Hepatocyte (in vitro differentiated cells): Measurements from ENCODE around the gene USP32. TPM values are rescaled to one million over a fixed set of nuclear protein-coding genes. Genes with fewer than 3 reads are reported as not detected.
"Not testable (repeated sequence)": the region's sequence is repeated elsewhere in the genome, so short reads cannot be mapped to it uniquely, and the experiment has no call there.

ENCODE experiments used
- DNase-seq: peaks from one replicate; pipeline ENCODE4 v3.0.0-alpha.2; 2016; ENCODE audit warnings: low spot score
- H2AFZ ChIP-seq: fragments of 200-600 bp; sonication (generic); 2 replicates; pipeline ENCODE4 v1.6.0; 2016; ENCODE audit warnings: antibody characterized with exemption, mild to moderate bottlenecking
- H3K27ac ChIP-seq: fragments of 200-600 bp; sonication (generic); 2 replicates; pipeline ENCODE4 v1.5.1; 2016; ENCODE audit warnings: mild to moderate bottlenecking
- H3K27me3 ChIP-seq: fragments of 200-600 bp; sonication (generic); 2 replicates; pipeline ENCODE4 v1.6.1; 2016
- H3K36me3 ChIP-seq: fragments of 200-600 bp; sonication (generic); replicated peaks from 2 replicates; pipeline ENCODE4 v1.5.1; 2016; ENCODE audit warnings: low read depth; ENCODE audit not compliant: insufficient read depth
- H3K4me1 ChIP-seq: fragments of 200-600 bp; sonication (generic); 2 replicates; pipeline ENCODE4 v1.5.1; 2016; ENCODE audit warnings: mild to moderate bottlenecking, moderate library complexity; ENCODE audit not compliant: insufficient read depth
- H3K4me2 ChIP-seq: fragments of 200-600 bp; sonication (generic); 2 replicates; pipeline ENCODE4 v1.6.0; 2016
- H3K4me3 ChIP-seq: fragments of 200-600 bp; sonication (generic); 2 replicates; pipeline ENCODE4 v1.5.1; 2016; ENCODE audit warnings: mild to moderate bottlenecking
- H3K79me2 ChIP-seq: fragments of 200-600 bp; sonication (generic); 2 replicates; pipeline ENCODE4 v1.6.0; 2017; ENCODE audit warnings: mild to moderate bottlenecking
- H3K9me2 ChIP-seq: fragments of 200-600 bp; sonication (generic); replicated peaks from 2 replicates; pipeline ENCODE4 v1.6.0; 2017; ENCODE audit warnings: mild to moderate bottlenecking; ENCODE audit not compliant: insufficient read depth
- H3K9me3 ChIP-seq: fragments of 200-600 bp; sonication (generic); 2 replicates; pipeline ENCODE4 v1.5.1; 2016; ENCODE audit warnings: low read depth, mild to moderate bottlenecking
- H4K20me1 ChIP-seq: fragments of 200-600 bp; sonication (generic); 2 replicates; pipeline ENCODE4 v1.6.0; 2016; ENCODE audit warnings: mild to moderate bottlenecking; ENCODE audit not compliant: insufficient read depth, poor library complexity, severe bottlenecking
- EZH2 ChIP-seq: fragments of 200-600 bp; sonication (generic); IDR thresholded peaks from 2 replicates; pipeline ENCODE4 v1.6.1; 2016; ENCODE audit warnings: antibody characterized with exemption, mild to moderate bottlenecking, borderline replicate concordance
- EZH2phosphoT487 ChIP-seq: fragments of 200-600 bp; sonication (generic); IDR thresholded peaks from one replicate; pipeline ENCODE4 v1.6.1; 2018; ENCODE audit warnings: antibody characterized with exemption, mild to moderate bottlenecking, low read depth, moderate library complexity; ENCODE audit not compliant: unreplicated experiment, severe bottlenecking
- WGBS: methylation state at CpG from one replicate; pipeline ENCODE4 v1.1.6; 2016; ENCODE audit warnings: low lambda C conversion rate; ENCODE audit errors: missing lambda C conversion rate; 5-methylcytosine and 5-hydroxymethylcytosine counted together
- polyA plus RNA-seq: library from polyadenylated mRNA; unstranded; fragments of >200 nt; fragmentation: Nextera tagmentation; extraction: Ambion mirVana; gene quantifications from 2 replicates; pipeline ENCODE4 v1.2.1, GENCODE V29; 2016
- total RNA-seq: library from RNA; depleted of rRNA; stranded (reverse); fragments of >200 nt; gene quantifications from 2 replicates; pipeline ENCODE4 v1.2.3, GENCODE V29; 2014
- TF ChIP-seq, protein P1 (sequence below): fragments of 200-600 bp; sonication (generic); IDR thresholded peaks from 2 replicates; pipeline ENCODE4 v1.5.1; 2016; ENCODE audit warnings: antibody characterized with exemption, mild to moderate bottlenecking; ENCODE audit not compliant: poor library complexity

The USP32 gene
- total and polyA plus RNA-seq, 2 experiments from 2014 or later, result 15.3 to 37.0 TPM

DNA sequence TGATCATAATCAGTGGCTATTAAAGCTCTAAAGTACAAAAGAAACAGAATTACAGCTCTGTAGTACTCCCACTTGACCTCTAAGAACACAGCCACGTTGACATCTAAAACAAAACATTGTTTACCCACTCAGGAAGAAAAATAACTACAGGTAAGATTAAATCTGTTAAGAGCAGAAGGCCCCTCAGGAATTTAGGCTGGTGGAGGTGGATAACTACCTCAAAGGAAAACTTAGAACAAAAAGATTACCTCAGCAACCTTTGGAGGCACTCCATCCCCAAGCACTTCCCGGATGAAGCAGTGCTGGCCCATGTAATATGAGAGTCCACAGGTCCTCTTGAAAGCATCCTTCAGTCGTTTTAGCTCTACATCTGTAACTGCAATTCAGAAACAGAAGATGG lies 46.7 kb downstream of the USP32 start:
- H3K9me2 ChIP-seq, result no peaks in the 10 kb centered on the region
- H3K4me1 ChIP-seq, result no peaks in the 10 kb centered on the region
- H2AFZ ChIP-seq, result no peak overlapping the region
- no peaks in the 10 kb centered on the region for H3K9me3 ChIP-seq
- WGBS, result 34% methylated on average over 3 of the region's 3 CpGs
- H3K4me3 ChIP-seq, result no peak overlapping the region
- H4K20me1 ChIP-seq, result no peaks in the 10 kb centered on the region
- H3K36me3 ChIP-seq, result no peaks in the 10 kb centered on the region
- H3K27me3 ChIP-seq, result no peaks in the 10 kb centered on the region
- peaks cover 36% of the 10 kb centered on the region for H3K79me2 ChIP-seq
- no peak for TF ChIP-seq EZH2phosphoT487
- TF ChIP-seq, protein P1, sequence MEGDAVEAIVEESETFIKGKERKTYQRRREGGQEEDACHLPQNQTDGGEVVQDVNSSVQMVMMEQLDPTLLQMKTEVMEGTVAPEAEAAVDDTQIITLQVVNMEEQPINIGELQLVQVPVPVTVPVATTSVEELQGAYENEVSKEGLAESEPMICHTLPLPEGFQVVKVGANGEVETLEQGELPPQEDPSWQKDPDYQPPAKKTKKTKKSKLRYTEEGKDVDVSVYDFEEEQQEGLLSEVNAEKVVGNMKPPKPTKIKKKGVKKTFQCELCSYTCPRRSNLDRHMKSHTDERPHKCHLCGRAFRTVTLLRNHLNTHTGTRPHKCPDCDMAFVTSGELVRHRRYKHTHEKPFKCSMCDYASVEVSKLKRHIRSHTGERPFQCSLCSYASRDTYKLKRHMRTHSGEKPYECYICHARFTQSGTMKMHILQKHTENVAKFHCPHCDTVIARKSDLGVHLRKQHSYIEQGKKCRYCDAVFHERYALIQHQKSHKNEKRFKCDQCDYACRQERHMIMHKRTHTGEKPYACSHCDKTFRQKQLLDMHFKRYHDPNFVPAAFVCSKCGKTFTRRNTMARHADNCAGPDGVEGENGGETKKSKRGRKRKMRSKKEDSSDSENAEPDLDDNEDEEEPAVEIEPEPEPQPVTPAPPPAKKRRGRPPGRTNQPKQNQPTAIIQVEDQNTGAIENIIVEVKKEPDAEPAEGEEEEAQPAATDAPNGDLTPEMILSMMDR, result no peak
- TF ChIP-seq EZH2, result no peak
- H3K4me2 ChIP-seq, result no peak overlapping the region
- no peak for DNase-seq
- H3K27ac ChIP-seq, result no peak overlapping the region

DNA sequence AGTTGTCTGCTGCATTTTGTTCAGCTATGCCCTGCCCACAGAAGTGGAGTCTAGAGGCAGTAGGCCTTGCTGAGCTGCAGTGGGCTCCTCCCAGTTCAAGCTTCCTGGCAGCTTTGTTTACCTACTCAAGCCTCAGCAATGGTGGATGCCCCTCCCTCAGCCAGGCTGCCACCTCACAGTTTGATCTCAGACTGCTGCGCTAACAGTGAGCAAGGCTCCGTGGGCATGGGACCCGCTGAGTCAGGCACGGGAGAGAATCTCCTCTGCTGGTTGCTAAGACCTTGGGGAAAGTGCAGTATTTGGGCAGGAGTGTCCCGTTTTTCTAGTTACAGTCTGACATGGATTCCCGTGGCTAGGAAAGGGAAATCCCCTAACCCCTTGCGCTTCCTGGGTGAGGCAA lies 49.4 kb downstream of the USP32 start:
- not testable (repeated sequence) for H3K9me3 ChIP-seq, H4K20me1 ChIP-seq, H3K4me2 ChIP-seq, H3K27ac ChIP-seq, H3K27me3 ChIP-seq, H2AFZ ChIP-seq, H3K36me3 ChIP-seq, H3K4me1 ChIP-seq, DNase-seq, H3K4me3 ChIP-seq, H3K9me2 ChIP-seq
- whole genome bisulfite sequencing, result 95% methylated on average over 7 of the region's 7 CpGs
- H3K79me2 ChIP-seq, result peaks cover 26% of the 10 kb centered on the region

DNA sequence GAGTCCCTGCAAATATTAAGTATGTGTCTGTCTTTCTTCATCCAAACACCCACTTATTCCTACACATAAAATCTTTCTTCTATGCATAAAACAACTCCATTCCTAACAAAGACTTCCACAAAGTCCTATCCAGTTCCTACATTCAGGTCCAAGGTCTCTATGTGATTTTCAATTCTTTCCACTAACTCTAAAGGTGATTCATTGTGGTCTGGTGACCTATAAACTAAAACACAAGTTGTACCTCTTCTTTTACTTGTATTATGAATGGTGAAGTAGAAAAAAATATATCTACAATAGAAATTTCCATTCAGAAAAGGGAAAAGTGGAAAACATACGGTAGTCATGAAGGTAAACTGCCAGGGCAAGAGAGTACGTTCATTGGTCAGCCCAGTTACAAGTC lies 56.6 kb downstream of the USP32 start:
- Histone ChIP-seq H3K9me3 (no peaks in the 10 kb centered on the region), H2AFZ (no peak overlapping the region), H3K4me3 (no peak overlapping the region), H3K79me2 (peaks cover 33% of the 10 kb centered on the region), H3K9me2 (no peaks in the 10 kb centered on the region), H4K20me1 (peaks cover 3% of the 10 kb centered on the region), H3K27me3 (no peaks in the 10 kb centered on the region), H3K4me2 (no peak overlapping the region), H3K36me3 (no peaks in the 10 kb centered on the region), H3K4me1 (peaks cover 4% of the 10 kb centered on the region), H3K27ac (no peak overlapping the region)
- whole genome bisulfite sequencing, result 86% methylated on average over 2 of the region's 2 CpGs
- TF ChIP-seq, protein P1, result no peak
- no peak for TF ChIP-seq EZH2
- no peak for TF ChIP-seq EZH2phosphoT487
- DNase-seq, result no peak

DNA sequence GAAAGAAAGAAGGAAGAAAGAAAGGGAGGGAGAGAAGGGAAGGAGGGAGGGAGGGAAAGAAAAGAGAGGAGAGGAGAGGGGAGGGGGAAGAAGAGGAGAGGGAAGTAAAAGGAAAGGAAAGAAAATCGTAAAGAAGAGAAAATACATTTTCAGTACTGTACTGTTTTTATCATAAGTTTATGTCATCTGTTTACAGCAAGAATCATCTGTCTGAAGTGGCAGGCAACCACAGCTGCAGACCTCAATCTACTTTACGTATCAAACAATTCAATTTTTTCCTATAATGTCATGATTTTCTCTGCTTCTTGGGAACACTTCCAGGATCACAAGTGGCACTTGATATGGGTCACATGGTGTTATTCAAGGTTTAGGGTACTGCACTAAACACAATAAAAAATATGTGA lies 58.3 kb downstream of the USP32 start:
- peaks cover 42% of the 10 kb centered on the region for H3K79me2 ChIP-seq

DNA sequence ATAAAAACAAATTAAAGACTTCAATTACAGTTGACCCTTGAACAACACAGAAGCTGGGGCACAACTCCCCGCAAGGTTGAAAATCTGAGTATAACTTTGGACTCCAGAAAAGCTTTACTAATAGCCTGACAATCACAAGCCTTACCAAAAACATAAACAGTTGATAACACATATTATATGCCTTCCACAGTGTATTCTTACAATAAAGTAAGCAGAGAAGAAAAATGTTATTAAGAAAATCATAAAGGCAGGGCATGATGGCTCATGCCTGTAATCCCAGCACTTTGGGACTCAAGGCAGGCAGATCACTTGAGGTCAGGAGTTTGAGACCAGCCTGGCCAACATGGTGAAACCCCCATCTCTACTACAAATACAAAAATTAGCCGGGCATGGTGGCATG lies 58.9 kb downstream of the USP32 start:
- not testable (repeated sequence) for H3K4me1 ChIP-seq, H3K4me3 ChIP-seq, H3K36me3 ChIP-seq, H3K27me3 ChIP-seq, H2AFZ ChIP-seq, H3K4me2 ChIP-seq, H3K9me3 ChIP-seq, H3K9me2 ChIP-seq, DNase-seq, H3K27ac ChIP-seq, H4K20me1 ChIP-seq
- 90% methylated on average over 2 of the region's 2 CpGs for WGBS
- peaks cover 46% of the 10 kb centered on the region for H3K79me2 ChIP-seq

More for the DNA sequence above, 58.3 kb downstream of the USP32 start:
- H3K9me2 ChIP-seq, result no peaks in the 10 kb centered on the region
- no peak overlapping the region for H3K4me2 ChIP-seq
- TF ChIP-seq EZH2 (no peak), EZH2phosphoT487 (no peak)
- TF ChIP-seq, protein P1, result no peak
- H3K36me3 ChIP-seq, result no peaks in the 10 kb centered on the region
- H2AFZ ChIP-seq, result no peak overlapping the region
- H3K4me3 ChIP-seq, result no peak overlapping the region
- H3K27ac ChIP-seq, result no peak overlapping the region
- H4K20me1 ChIP-seq, result peaks cover 3% of the 10 kb centered on the region
- no peaks in the 10 kb centered on the region for H3K9me3 ChIP-seq
- no peaks in the 10 kb centered on the region for H3K27me3 ChIP-seq
- DNase-seq, result no peak
- 51% methylated on average over 2 of the region's 2 CpGs for WGBS
- peaks cover 4% of the 10 kb centered on the region for H3K4me1 ChIP-seq
